Thyroid gland (tissue), 4 donors: Measurements from ENCODE around the gene MAN2A2. TPM values are rescaled to one million over a fixed set of nuclear protein-coding genes. Genes with fewer than 3 reads are reported as not detected.

ENCODE experiments used
- DNase-seq, 2 donors: peaks; one replicate each; pipeline ENCODE4 v3.0.0-alpha.2; 2019
- H3K27ac ChIP-seq, 3 donors: fragments of 200-600 bp; sonication (generic); 1 replicate in 2 of 3; 2 replicates in 1 of 3; pipeline ENCODE4 v1.5.1; 2016 to 2019; ENCODE audit warnings: mild to moderate bottlenecking in 1 of 3, moderate library complexity in 1 of 3
- H3K27me3 ChIP-seq: fragments of 200-600 bp; sonication (generic); one replicate; pipeline ENCODE4 v1.5.1; 2019
- H3K36me3 ChIP-seq, 2 donors: fragments of 200-600 bp; sonication (generic); one replicate each; pipeline ENCODE4 v1.5.1; 2016 to 2019
- H3K4me1 ChIP-seq, 2 donors: fragments of 200-600 bp; sonication (generic); one replicate each; pipeline ENCODE4 v1.5.1; 2017 to 2019
- H3K4me3 ChIP-seq, 3 donors: fragments of 200-600 bp; sonication (generic); replicated peaks in 1 of 3; 1 replicate in 2 of 3; 2 replicates in 1 of 3; pipeline ENCODE4 v1.5.1; 2016; ENCODE audit warnings: mild to moderate bottlenecking in 1 of 3
- H3K9me3 ChIP-seq: fragments of 200-600 bp; sonication (generic); one replicate; pipeline ENCODE4 v1.5.1; 2017
- POLR2A ChIP-seq, 2 donors: fragments of 450-650 bp; IDR thresholded peaks; one replicate each; pipeline ENCODE4 v1.6.1; 2017; ENCODE audit warnings: antibody characterized with exemption in 2 of 2, mild to moderate bottlenecking in 2 of 2, moderate library complexity in 1 of 2
- WGBS, 2 donors: methylation state at CpG; one replicate each; pipeline ENCODE4 v1.1.5; 2017; 5-methylcytosine and 5-hydroxymethylcytosine counted together
- intact Hi-C: fragments of 100-400 bp; cut with DNase I; formaldehyde crosslinking; loops from one replicate; pipeline ENCODE4 v1.15.1; 2023
- total RNA-seq, 4 donors: library from RNA; depleted of rRNA; stranded (reverse); fragments of >200 nt; gene quantifications; one replicate each; pipeline ENCODE4 v1.2.3, GENCODE V29; 2016
- TF ChIP-seq, protein P1 (sequence below), 6 experiments: fragments of 200-600 bp in 3 of 6; fragments of 450-650 bp in 3 of 6; sonication (generic) in 3 of 6; IDR thresholded peaks; one replicate each; pipeline ENCODE4 v1.5.1; 2016 to 2019; ENCODE audit warnings: antibody characterized with exemption in 6 of 6, mild to moderate bottlenecking in 2 of 6, inconsistent platforms in 1 of 6, moderate library complexity in 1 of 6

MAN2A2 gene
- total RNA-seq: 100 to 1,000 TPM in 1 of 4 donors, 10 to 100 TPM in 3; 30.1 to 129 (median 58.9) TPM

DNA sequence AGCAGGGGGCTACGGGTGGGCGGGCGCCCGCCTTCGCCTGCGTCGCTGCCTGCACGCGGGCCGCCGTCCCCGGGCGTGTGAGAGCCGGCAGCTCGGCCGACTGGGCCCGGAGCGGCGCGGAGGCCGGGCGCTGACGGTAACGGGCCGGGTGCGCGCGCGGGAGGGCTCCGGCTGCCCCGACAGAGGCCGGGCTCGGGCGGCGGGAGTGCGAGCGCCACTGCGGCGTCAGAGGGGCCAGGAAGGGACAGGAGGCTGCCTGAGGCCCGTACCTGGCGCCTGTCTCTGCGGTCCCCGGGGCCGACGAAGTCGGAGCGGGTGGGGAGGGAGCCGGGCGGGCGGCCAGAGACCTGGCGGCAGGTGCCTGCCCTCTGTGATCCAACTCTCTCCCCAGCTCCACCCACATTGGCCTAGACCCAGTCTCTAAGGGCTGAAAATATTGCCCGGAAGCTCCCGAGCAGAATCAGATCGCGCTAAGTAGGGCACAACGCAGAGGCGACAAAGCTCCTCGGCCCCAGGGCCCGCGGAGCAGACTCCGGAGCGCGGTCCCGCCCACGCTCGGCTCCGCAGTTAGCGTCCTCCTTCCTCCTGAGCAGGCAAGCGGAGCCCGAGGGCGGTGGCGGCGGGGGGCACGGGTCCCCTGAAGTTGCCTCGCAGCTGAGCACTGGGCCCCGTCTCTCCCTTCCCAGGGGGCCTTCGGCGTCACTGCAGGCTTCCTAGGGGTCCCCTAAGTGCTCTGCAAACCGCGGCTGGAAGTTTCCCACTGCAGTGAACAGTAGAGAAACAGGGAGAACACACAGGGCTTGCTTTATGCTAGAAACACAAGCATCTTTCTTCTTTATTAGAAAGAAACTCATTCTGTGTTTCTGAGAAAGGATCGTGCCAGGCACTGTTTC is at the start of gene MAN2A2:
Gene MAN2A2, plus strand, starts transcription at position 463 of the 893 bp plus-strand sequence. CDS start 906 bp downstream, outside the sequence.
- peak within 1 kb of the TSS; percentile 90 to 96 (median 91) for H3K27ac ChIP-seq
- H3K4me3 ChIP-seq: peak within 1 kb of the TSS; percentile 19 to 62 (median 20)
- no peaks in the 10 kb centered on the region for H3K27me3 ChIP-seq
- H3K36me3 ChIP-seq: peaks cover 26 to 28% of the 10 kb centered on the region in 2 donors
- TF ChIP-seq, protein P1, sequence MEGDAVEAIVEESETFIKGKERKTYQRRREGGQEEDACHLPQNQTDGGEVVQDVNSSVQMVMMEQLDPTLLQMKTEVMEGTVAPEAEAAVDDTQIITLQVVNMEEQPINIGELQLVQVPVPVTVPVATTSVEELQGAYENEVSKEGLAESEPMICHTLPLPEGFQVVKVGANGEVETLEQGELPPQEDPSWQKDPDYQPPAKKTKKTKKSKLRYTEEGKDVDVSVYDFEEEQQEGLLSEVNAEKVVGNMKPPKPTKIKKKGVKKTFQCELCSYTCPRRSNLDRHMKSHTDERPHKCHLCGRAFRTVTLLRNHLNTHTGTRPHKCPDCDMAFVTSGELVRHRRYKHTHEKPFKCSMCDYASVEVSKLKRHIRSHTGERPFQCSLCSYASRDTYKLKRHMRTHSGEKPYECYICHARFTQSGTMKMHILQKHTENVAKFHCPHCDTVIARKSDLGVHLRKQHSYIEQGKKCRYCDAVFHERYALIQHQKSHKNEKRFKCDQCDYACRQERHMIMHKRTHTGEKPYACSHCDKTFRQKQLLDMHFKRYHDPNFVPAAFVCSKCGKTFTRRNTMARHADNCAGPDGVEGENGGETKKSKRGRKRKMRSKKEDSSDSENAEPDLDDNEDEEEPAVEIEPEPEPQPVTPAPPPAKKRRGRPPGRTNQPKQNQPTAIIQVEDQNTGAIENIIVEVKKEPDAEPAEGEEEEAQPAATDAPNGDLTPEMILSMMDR (IDR thresholded peaks at IDR 0.05): no peak
- peak in 1 of 2 donors; percentile 46 for TF ChIP-seq POLR2A (IDR thresholded peaks at IDR 0.05)
- H3K4me1 ChIP-seq: peaks cover 12 to 15% of the 10 kb centered on the region in 2 donors
- H3K9me3 ChIP-seq: no peaks in the 10 kb centered on the region
- intact Hi-C loops: no loop called here
- 1 to 3% methylated on average over 11 to 34 of the region's 81 CpGs for WGBS, 2 donors
- peak; percentile 87 to 88 for DNase-seq

DNA sequence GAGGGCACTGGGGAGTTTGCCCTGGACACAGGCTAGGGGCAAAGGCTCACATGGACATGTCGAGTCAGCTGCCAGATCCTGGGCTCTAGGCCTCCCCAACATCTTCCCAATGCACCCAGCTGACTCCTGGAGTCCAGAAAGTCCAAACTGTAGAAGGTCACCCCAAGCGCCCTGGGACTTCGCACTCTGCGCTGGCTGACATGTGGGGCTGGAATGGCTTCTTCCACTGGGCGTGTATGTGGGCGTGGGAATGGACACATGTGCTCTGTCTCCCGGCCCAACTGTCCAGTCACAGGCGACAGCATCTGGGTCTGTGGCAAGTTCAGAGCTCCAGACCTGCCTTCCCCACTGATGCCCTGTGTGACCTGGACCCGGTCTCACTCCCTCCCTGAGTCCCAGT is 48.0 kb upstream of the MAN2A2 start:
- H3K36me3 ChIP-seq: no peaks in the 10 kb centered on the region
- DNase-seq: no peak
- no peaks in the 10 kb centered on the region for H3K9me3 ChIP-seq
- 89% methylated on average over 6 of the region's 9 CpGs for WGBS, 2 donors
- TF ChIP-seq, protein P1 (IDR thresholded peaks at IDR 0.05): no peak
- TF ChIP-seq POLR2A (IDR thresholded peaks at IDR 0.05): no peak
- intact Hi-C loops: no loop called here
- H3K4me1 ChIP-seq: peaks cover 7 to 16% of the 10 kb centered on the region in 2 donors
- no peak overlapping the region for H3K27ac ChIP-seq
- no peaks in the 10 kb centered on the region for H3K27me3 ChIP-seq
- no peak overlapping the region for H3K4me3 ChIP-seq

DNA sequence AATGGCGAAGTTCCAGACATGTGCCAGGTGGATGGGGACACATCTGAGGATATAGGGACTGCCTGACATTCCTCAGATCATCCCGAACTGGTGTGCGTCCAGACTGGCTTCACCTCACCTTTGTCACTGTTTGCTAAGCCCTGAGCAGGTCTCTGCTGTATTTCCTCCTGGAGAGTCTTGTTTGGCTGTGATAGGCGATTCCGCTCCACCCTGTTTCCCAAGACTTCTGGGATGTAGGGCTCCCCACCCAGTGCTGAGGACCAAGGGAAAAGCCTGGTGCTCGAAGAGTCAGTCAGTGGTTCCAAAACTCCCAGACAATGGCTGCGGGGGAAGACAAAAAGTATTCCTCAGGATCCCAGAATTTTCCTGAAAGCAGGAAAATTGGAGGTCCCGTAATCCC is 45.8 kb upstream of the MAN2A2 start:
- H3K4me1 ChIP-seq: peaks cover 7 to 16% of the 10 kb centered on the region in 2 donors
- no peaks in the 10 kb centered on the region for H3K27me3 ChIP-seq
- WGBS, 2 donors: 93 to 94% methylated on average over 8 of the region's 8 CpGs
- intact Hi-C loops: no loop called here
- no peaks in the 10 kb centered on the region for H3K36me3 ChIP-seq
- H3K4me3 ChIP-seq: no peak overlapping the region
- TF ChIP-seq POLR2A (IDR thresholded peaks at IDR 0.05): no peak
- TF ChIP-seq, protein P1 (IDR thresholded peaks at IDR 0.05): no peak
- no peak for DNase-seq
- no peaks in the 10 kb centered on the region for H3K9me3 ChIP-seq
- no peak overlapping the region for H3K27ac ChIP-seq

DNA sequence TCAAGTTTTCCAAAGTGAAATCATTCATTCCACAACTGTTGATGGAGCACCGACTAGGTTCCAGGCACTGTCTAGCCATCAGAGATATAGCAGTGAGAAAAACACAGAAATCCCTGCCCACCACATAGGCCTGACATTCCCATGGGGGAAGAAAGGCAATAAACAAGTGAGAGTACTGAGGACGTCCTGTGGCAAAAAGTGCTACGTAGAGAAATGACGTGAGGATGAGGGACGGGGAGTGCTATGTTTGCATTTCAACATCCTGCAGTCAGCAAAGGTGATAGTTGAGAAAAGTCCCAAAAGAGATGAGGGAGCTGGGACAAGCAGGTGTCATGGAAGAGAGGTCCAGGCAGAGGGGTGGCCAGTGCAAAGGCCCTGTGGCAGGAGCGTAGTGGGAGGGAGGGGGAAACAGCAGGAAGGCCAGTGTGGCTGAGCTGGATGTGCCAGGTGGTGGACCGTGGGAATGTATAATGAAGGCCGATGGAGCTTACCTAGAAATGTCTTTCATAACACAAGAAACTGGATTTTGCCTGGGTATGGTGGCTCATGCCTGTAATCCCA is 45.1 kb upstream of the MAN2A2 start:
- no peak for DNase-seq
- H3K36me3 ChIP-seq: no peaks in the 10 kb centered on the region
- peaks cover 8 to 16% of the 10 kb centered on the region in 2 donors for H3K4me1 ChIP-seq
- no peaks in the 10 kb centered on the region for H3K27me3 ChIP-seq
- TF ChIP-seq POLR2A (IDR thresholded peaks at IDR 0.05): no peak
- TF ChIP-seq, protein P1 (IDR thresholded peaks at IDR 0.05): no peak
- intact Hi-C loops: no loop called here
- no peaks in the 10 kb centered on the region for H3K9me3 ChIP-seq
- WGBS, 2 donors: 89 to 92% methylated on average over 8 of the region's 8 CpGs
- H3K27ac ChIP-seq: no peak overlapping the region
- no peak overlapping the region for H3K4me3 ChIP-seq
